ENCODE results near the gene USP16. TPM values are rescaled to one million over a fixed set of nuclear protein-coding genes. Genes with fewer than 3 reads are reported as not detected.

Gene USP16
- total and polyA plus RNA-seq, 2 of the 13 experiments (the other 11 are each of a cell fraction or from before 2014, with no cell fraction given) = 16.5 to 46.9 TPM

- TF ChIP-seq MEF2D (CRISPR knock-in tag; IDR thresholded peaks at IDR 0.05) = peak; percentile 48
- TF ChIP-seq ZNF549 (CRISPR knock-in tag; IDR thresholded peaks at IDR 0.05) = no peak
- no peak for TF ChIP-seq ARNT (IDR thresholded peaks at IDR 0.05)
- 0 out of 2 replicates have a peak, but pooled peaks have one; percentile 35 for TF ChIP-seq ZNF543 (CRISPR knock-in tag; IDR thresholded peaks at IDR 0.05)
- no peak for TF ChIP-seq ATF6 (CRISPR knock-in tag; conservative IDR thresholded peaks at IDR 0.05)
- TF ChIP-seq GRHL1 (CRISPR knock-in tag; conservative IDR thresholded peaks at IDR 0.05) = no peak
- TF ChIP-seq GMEB1 (CRISPR knock-in tag; IDR thresholded peaks at IDR 0.05; ENCODE audit: borderline replicate concordance) = peak; percentile 98
- no peak; the same call in 1 of the 2 replicates for TF ChIP-seq ZNF460 (CRISPR knock-in tag; IDR thresholded peaks at IDR 0.05; ENCODE audit: borderline replicate concordance)
- TF ChIP-seq ETV5 (CRISPR knock-in tag; IDR thresholded peaks at IDR 0.05; ENCODE audit: borderline replicate concordance) = peak; percentile 74; the same call in 1 of the 2 replicates
- TF ChIP-seq CENPT (CRISPR knock-in tag; IDR thresholded peaks at IDR 0.05; ENCODE audit: low read depth) = no peak
- peak; percentile 79 for TF ChIP-seq HIVEP1 (CRISPR knock-in tag; IDR thresholded peaks at IDR 0.05)
- no peak for TF ChIP-seq ZNF260 (CRISPR knock-in tag; IDR thresholded peaks at IDR 0.05; ENCODE audit: borderline replicate concordance, low read depth)
- TF ChIP-seq HBP1 (CRISPR knock-in tag; IDR thresholded peaks at IDR 0.05; ENCODE audit: low read depth) = no peak; the same call in 1 of the 2 replicates
- TF ChIP-seq ZNF354B (CRISPR knock-in tag; IDR thresholded peaks at IDR 0.05) = no peak
- TF ChIP-seq KLF6 (CRISPR knock-in tag; IDR thresholded peaks at IDR 0.05) = peak; percentile 88
- TF ChIP-seq ZNF430 (CRISPR knock-in tag; IDR thresholded peaks at IDR 0.05) = no peak; the same call in 1 of the 2 replicates
- no peak for TF ChIP-seq LRRFIP1 (CRISPR knock-in tag; conservative IDR thresholded peaks at IDR 0.05)
- no peak for TF ChIP-seq PHB2 (IDR thresholded peaks at IDR 0.05; ENCODE audit: partially characterized antibody)
- TF ChIP-seq ZNF547 (CRISPR knock-in tag; IDR thresholded peaks at IDR 0.05) = peak; percentile 82; the same call in 1 of the 2 replicates
- TF ChIP-seq KAT2B (IDR thresholded peaks at IDR 0.05; ENCODE audit: borderline replicate concordance, low read depth, low read length) = no peak
These were observed 48.9 kb downstream of the USP16 start, which contains the start of gene CCT8 (continued) for GRCh38 chr21:29073222-29074006.

Measured in HepG2 (cell line).